Central memory CD8-positive, alpha-beta T cell (primary cell): ENCODE data around the gene TM4SF5.

Experiments used
- ATAC-seq: fragments of 150-1000 bp; cut with Tn5 transposase; replicated peaks from 2 replicates; pipeline ENCODE4 v1.10.0; 2022; ENCODE audit warnings: mild to moderate bottlenecking, moderate FRiP score, moderate number of reproducible peaks; ENCODE audit not compliant: poor library complexity, severe bottlenecking; ENCODE audit errors: extremely low read depth
- DNase-seq, 2 donors: peaks; one replicate each; pipeline ENCODE4 v3.0.0; 2021; ENCODE audit warnings: low spot score in 2 of 2
- H3K27ac Mint-ChIP-seq: one replicate; pipeline ENCODE4 v1.8.0; 2022; ENCODE audit warnings: low read depth, mild to moderate bottlenecking, moderate library complexity, mixed read lengths
- H3K27me3 Mint-ChIP-seq: one replicate; pipeline ENCODE4 v1.8.0; 2022; ENCODE audit warnings: mixed read lengths
- H3K36me3 Mint-ChIP-seq: one replicate; pipeline ENCODE4 v1.8.0; 2022; ENCODE audit warnings: mild to moderate bottlenecking, moderate library complexity, mixed read lengths; ENCODE audit not compliant: insufficient read depth
- H3K4me1 Mint-ChIP-seq: one replicate; pipeline ENCODE4 v1.8.0; 2022; ENCODE audit warnings: mixed read lengths
- H3K4me3 Mint-ChIP-seq: one replicate; pipeline ENCODE4 v1.8.0; 2022; ENCODE audit warnings: mild to moderate bottlenecking, moderate library complexity, mixed read lengths
- H3K9me3 Mint-ChIP-seq: one replicate; pipeline ENCODE4 v1.8.0; 2022; ENCODE audit warnings: mixed read lengths

The TM4SF5 gene

GRCh38 chr17:4740025-4740351 is 31.7 kb upstream of the TM4SF5 start:
- ATAC-seq: no peak
- H3K27me3 Mint-ChIP-seq: peaks cover 52% of the 10 kb centered on the region

GRCh38 chr17:4740584-4740983 is 31.1 kb upstream of the TM4SF5 start:
- Mint-ChIP-seq H3K9me3 (no peaks in the 10 kb centered on the region), H3K36me3 (peaks cover 10% of the 10 kb centered on the region), H3K4me1 (peaks cover 20% of the 10 kb centered on the region), H3K27me3 (peaks cover 58% of the 10 kb centered on the region), H3K4me3 (peak overlapping the region; percentile 92), H3K27ac (peak overlapping the region; percentile 51)
- no peak for ATAC-seq
- DNase-seq: no peak

More at GRCh38 chr17:4740025-4740351, 31.7 kb upstream of the TM4SF5 start:
- no peaks in the 10 kb centered on the region for H3K9me3 Mint-ChIP-seq
- peak overlapping the region; percentile 92 for H3K4me3 Mint-ChIP-seq
- H3K4me1 Mint-ChIP-seq: peaks cover 20% of the 10 kb centered on the region
- peaks cover 10% of the 10 kb centered on the region for H3K36me3 Mint-ChIP-seq
- no peak overlapping the region for H3K27ac Mint-ChIP-seq
- DNase-seq: no peak

GRCh38 chr17:4741544-4741943 is 30.1 kb upstream of the TM4SF5 start:
- DNase-seq (no peak), ATAC-seq (no peak)
- H3K27me3 Mint-ChIP-seq: peaks cover 60% of the 10 kb centered on the region
- peaks cover 10% of the 10 kb centered on the region for H3K36me3 Mint-ChIP-seq
- no peaks in the 10 kb centered on the region for H3K9me3 Mint-ChIP-seq
- H3K4me1 Mint-ChIP-seq: peaks cover 20% of the 10 kb centered on the region
- H3K27ac Mint-ChIP-seq: no peak overlapping the region
- H3K4me3 Mint-ChIP-seq: peak overlapping the region; percentile 92

GRCh38 chr17:4742133-4742532 is 29.6 kb upstream of the TM4SF5 start:
- H3K9me3 Mint-ChIP-seq: no peaks in the 10 kb centered on the region
- no peak for ATAC-seq
- no peak overlapping the region for H3K4me3 Mint-ChIP-seq
- peaks cover 20% of the 10 kb centered on the region for H3K4me1 Mint-ChIP-seq
- H3K27me3 Mint-ChIP-seq: peaks cover 60% of the 10 kb centered on the region
- H3K27ac Mint-ChIP-seq: no peak overlapping the region
- no peak for DNase-seq
- H3K36me3 Mint-ChIP-seq: peaks cover 7% of the 10 kb centered on the region

- ATAC-seq: no peak
- no peak overlapping the region for H3K27ac Mint-ChIP-seq
- peaks cover 22% of the 10 kb centered on the region for H3K4me1 Mint-ChIP-seq
- peaks cover 7% of the 10 kb centered on the region for H3K36me3 Mint-ChIP-seq
- DNase-seq: no peak
- no peak overlapping the region for H3K4me3 Mint-ChIP-seq
- peaks cover 61% of the 10 kb centered on the region for H3K27me3 Mint-ChIP-seq
- H3K9me3 Mint-ChIP-seq: no peaks in the 10 kb centered on the region
These were observed 29.1 kb upstream of the TM4SF5 start for GRCh38 chr17:4742629-4743028.

GRCh38 chr17:4743216-4743615 is 28.5 kb upstream of the TM4SF5 start:
- Mint-ChIP-seq H3K4me3 (no peak overlapping the region), H3K4me1 (peaks cover 26% of the 10 kb centered on the region), H3K36me3 (peaks cover 7% of the 10 kb centered on the region), H3K9me3 (no peaks in the 10 kb centered on the region), H3K27me3 (peaks cover 67% of the 10 kb centered on the region), H3K27ac (no peak overlapping the region)
- ATAC-seq (no peak), DNase-seq (no peak)

GRCh38 chr17:4743898-4744297 is 27.8 kb upstream of the TM4SF5 start:
- H3K9me3 Mint-ChIP-seq: no peaks in the 10 kb centered on the region
- peaks cover 25% of the 10 kb centered on the region for H3K4me1 Mint-ChIP-seq
- H3K27ac Mint-ChIP-seq: no peak overlapping the region
- H3K4me3 Mint-ChIP-seq: no peak overlapping the region
- peaks cover 5% of the 10 kb centered on the region for H3K36me3 Mint-ChIP-seq
- DNase-seq (no peak), ATAC-seq (no peak)
- H3K27me3 Mint-ChIP-seq: peaks cover 74% of the 10 kb centered on the region

GRCh38 chr17:4744999-4745969 is 26.4 kb upstream of the TM4SF5 start:
- Mint-ChIP-seq H3K4me1 (peaks cover 16% of the 10 kb centered on the region), H3K9me3 (no peaks in the 10 kb centered on the region), H3K27ac (no peak overlapping the region), H3K36me3 (peaks cover 4% of the 10 kb centered on the region), H3K4me3 (no peak overlapping the region), H3K27me3 (peaks cover 77% of the 10 kb centered on the region)
- DNase-seq (no peak), ATAC-seq (no peak)

- peaks cover 2% of the 10 kb centered on the region for H3K36me3 Mint-ChIP-seq
- H3K27me3 Mint-ChIP-seq: peaks cover 77% of the 10 kb centered on the region
- H3K9me3 Mint-ChIP-seq: no peaks in the 10 kb centered on the region
- ATAC-seq (peak; percentile 65), DNase-seq (no peak)
- no peak overlapping the region for H3K27ac Mint-ChIP-seq
- H3K4me3 Mint-ChIP-seq: peak overlapping the region; percentile 5
- H3K4me1 Mint-ChIP-seq: peaks cover 13% of the 10 kb centered on the region
These were observed 23.8 kb upstream of the TM4SF5 start for GRCh38 chr17:4747847-4748246.

GRCh38 chr17:4748686-4749085 is 23.0 kb upstream of the TM4SF5 start:
- no peak overlapping the region for H3K4me3 Mint-ChIP-seq
- ATAC-seq: no peak
- H3K36me3 Mint-ChIP-seq: peaks cover 2% of the 10 kb centered on the region
- peaks cover 74% of the 10 kb centered on the region for H3K27me3 Mint-ChIP-seq
- no peak for DNase-seq
- H3K9me3 Mint-ChIP-seq: no peaks in the 10 kb centered on the region
- peaks cover 13% of the 10 kb centered on the region for H3K4me1 Mint-ChIP-seq
- H3K27ac Mint-ChIP-seq: no peak overlapping the region

- H3K27ac Mint-ChIP-seq: no peak overlapping the region
- H3K36me3 Mint-ChIP-seq: no peaks in the 10 kb centered on the region
- H3K4me1 Mint-ChIP-seq: peaks cover 13% of the 10 kb centered on the region
- H3K9me3 Mint-ChIP-seq: no peaks in the 10 kb centered on the region
- ATAC-seq (no peak), DNase-seq (no peak)
- peaks cover 73% of the 10 kb centered on the region for H3K27me3 Mint-ChIP-seq
- no peak overlapping the region for H3K4me3 Mint-ChIP-seq
These were observed 21.1 kb upstream of the TM4SF5 start for GRCh38 chr17:4750606-4751005.

- Mint-ChIP-seq H3K4me1 (peaks cover 13% of the 10 kb centered on the region), H3K4me3 (no peak overlapping the region), H3K36me3 (no peaks in the 10 kb centered on the region), H3K27me3 (peaks cover 73% of the 10 kb centered on the region), H3K27ac (no peak overlapping the region), H3K9me3 (no peaks in the 10 kb centered on the region)
- DNase-seq: no peak
- no peak for ATAC-seq
These were observed 19.8 kb upstream of the TM4SF5 start for GRCh38 chr17:4751932-4752331.

- Mint-ChIP-seq H3K9me3 (no peaks in the 10 kb centered on the region), H3K27me3 (peaks cover 73% of the 10 kb centered on the region), H3K4me1 (peaks cover 4% of the 10 kb centered on the region), H3K4me3 (no peak overlapping the region), H3K36me3 (peaks cover 2% of the 10 kb centered on the region), H3K27ac (no peak overlapping the region)
- ATAC-seq (no peak), DNase-seq (no peak)
These were observed 18.3 kb upstream of the TM4SF5 start for GRCh38 chr17:4753392-4753791.
